H1 (cell line): ENCODE results near the gene SHPK. TPM values are rescaled to one million over a fixed set of nuclear protein-coding genes. Genes with fewer than 3 reads are reported as not detected.

Experiments
- ATF3 ChIP-seq: IDR thresholded peaks from 2 replicates; pipeline ENCODE4 v1.6.1; 2011; ENCODE audit warnings: low read depth, mild to moderate bottlenecking, low read length; ENCODE audit not compliant: insufficient read depth
- CHD7 ChIP-seq: fragments of 300-600 bp; sonication (generic); IDR thresholded peaks from 2 replicates; pipeline ENCODE4 v1.7.1; 2012; ENCODE audit warnings: low read length, moderate library complexity, mild to moderate bottlenecking, inconsistent platforms; ENCODE audit not compliant: insufficient replicate concordance
- GTF2F1 ChIP-seq: IDR thresholded peaks from 2 replicates; pipeline ENCODE4 v1.6.1; 2012; ENCODE audit warnings: low read depth, low read length, improper control_type of control experiment, borderline replicate concordance
- POLR2AphosphoS5 ChIP-seq: IDR thresholded peaks from 2 replicates; pipeline ENCODE4 v1.6.1; 2011; ENCODE audit warnings: low read depth, low read length
- SIN3A ChIP-seq, 2 experiments: IDR thresholded peaks in 1 of 2; conservative IDR thresholded peaks in 1 of 2; 2 replicates each; pipeline ENCODE4 v1.6.1; 2011 to 2012; ENCODE audit warnings: low read length in 2 of 2, improper control_type of control experiment in 1 of 2, low read depth in 1 of 2, mild to moderate bottlenecking in 1 of 2
- SIRT6 ChIP-seq: IDR thresholded peaks from one replicate; pipeline ENCODE4 v1.7.1; 2012; ENCODE audit warnings: low read length, inconsistent platforms
- SP1 ChIP-seq: IDR thresholded peaks from 2 replicates; pipeline ENCODE4 v1.6.1; 2011; ENCODE audit warnings: low read depth, low read length
- SRF ChIP-seq: IDR thresholded peaks from 2 replicates; pipeline ENCODE4 v1.6.1; 2011; ENCODE audit warnings: mild to moderate bottlenecking, low read depth, low read length, moderate library complexity
- polyA plus RNA-seq, 7 experiments: library from polyadenylated mRNA; depleted of rRNA in 3 of 7; stranded (reverse) in 5 of 7; unstranded in 2 of 7; fragments of >200 nt in 5 of 7; fragments of 200-250 nt in 2 of 7; gene quantifications; 1 replicate in 5 of 7; 2 replicates in 1 of 7; 4 replicates in 1 of 7; pipeline versions ENCODE4 v1.2.1 to v1.2.3, GENCODE V29; 2011 to 2013; ENCODE audit warnings: missing spikeins in 2 of 7, mixed read lengths in 2 of 7
- total RNA-seq: library from RNA; stranded (reverse); fragmentation: NEBNext Ultra II Directional; extraction: Animal tissue kit (Norgen Biotek cat#: 25700); gene quantifications from 2 replicates; pipeline ENCODE4 v1.2.1, GENCODE V29; 2021

SHPK gene
- total and polyA plus RNA-seq, 2 of the 8 experiments (the other 6 are each of a cell fraction or from before 2014, with no cell fraction given) = 28.6 to 36.7 TPM

DNA sequence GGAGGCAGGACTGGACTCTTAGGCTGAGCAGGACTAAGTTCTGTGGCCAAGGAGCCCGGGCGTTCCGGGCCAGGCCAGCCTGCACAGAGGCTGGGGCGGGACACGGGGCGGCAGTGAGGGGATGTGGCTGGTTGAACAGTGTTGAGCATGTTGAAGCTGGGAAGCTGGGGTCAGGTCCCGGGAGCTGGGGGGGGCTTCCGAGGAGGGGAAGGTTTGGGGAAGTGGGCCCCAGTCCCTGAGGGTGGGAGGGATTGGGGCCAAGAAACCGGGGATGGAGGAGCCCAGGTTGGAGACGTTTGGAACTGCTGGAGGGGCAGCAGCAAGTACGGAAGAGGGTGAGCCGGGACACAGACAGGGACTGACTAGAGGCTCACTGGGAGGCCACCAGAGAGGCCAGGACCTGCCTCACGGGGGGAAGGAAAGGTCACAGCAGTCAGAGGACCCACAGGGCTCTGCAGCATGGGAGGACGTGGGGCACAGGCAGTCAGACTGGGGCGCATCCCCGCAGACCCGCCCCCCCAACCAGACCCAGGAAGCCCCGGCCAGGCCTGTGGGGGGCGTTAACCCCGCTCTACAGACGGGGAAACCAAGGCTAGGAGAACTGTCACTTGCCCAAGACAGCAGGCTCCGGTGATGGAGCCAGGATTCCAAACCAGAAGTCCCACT is 22.9 kb upstream of the SHPK start (continued):
- TF ChIP-seq CHD7 = no peak
- no peak for TF ChIP-seq SRF
- TF ChIP-seq SIRT6 = no peak
- no peak for TF ChIP-seq ATF3
- no peak for TF ChIP-seq SIN3A (conservative IDR thresholded peaks at IDR 0.05 in 1 of 2, IDR thresholded peaks at IDR 0.05 in 1 of 2; ENCODE audit: low read depth in 1 of 2, low read length in 2 of 2)
- TF ChIP-seq GTF2F1 = no peak
- no peak for TF ChIP-seq SP1
- no peak for TF ChIP-seq POLR2AphosphoS5
